ENCODE results near the gene HES4.
"Not testable (repeated sequence)": the region's sequence is repeated elsewhere in the genome, so short reads cannot be mapped to it uniquely, and the experiment has no call there.

Gene HES4

GRCh38 chr1:978835-979743 lies 20.8 kb downstream of the HES4 start:
- TF ChIP-seq CTCF (conservative IDR thresholded peaks at IDR 0.05; ENCODE audit: low read length) (no peak), EZH2phosphoT487 (IDR thresholded peaks at IDR 0.05; ENCODE audit: borderline replicate concordance) (no peak)
- peaks cover 4% of the 10 kb centered on the region for H3K4me1 ChIP-seq (ENCODE audit: insufficient read depth, low read length, poor library complexity, severe bottlenecking)
- H3F3A ChIP-seq (ENCODE audit: low read depth) = no peaks in the 10 kb centered on the region
- H3K4me3 ChIP-seq (ENCODE audit: low read length, poor library complexity, severe bottlenecking) = no peak overlapping the region
- H3K27me3 ChIP-seq (ENCODE audit: insufficient read depth, low read length, poor library complexity, severe bottlenecking) = no peaks in the 10 kb centered on the region
- no peak overlapping the region for H3K9ac ChIP-seq (ENCODE audit: low read depth, low read length, poor library complexity, severe bottlenecking)
- H3K9me2 ChIP-seq (replicated peaks; ENCODE audit: low read depth, low read length) = no peaks in the 10 kb centered on the region
- no peaks in the 10 kb centered on the region for H4K20me1 ChIP-seq (ENCODE audit: insufficient read depth, low read length, poor library complexity, severe bottlenecking)
- H3K4me2 ChIP-seq (ENCODE audit: low read depth, low read length, poor library complexity, severe bottlenecking) = no peak overlapping the region
- H3K36me3 ChIP-seq (ENCODE audit: insufficient read depth, low read length) = no peaks in the 10 kb centered on the region
- no peak overlapping the region for H2AFZ ChIP-seq (ENCODE audit: low read length)
- no peaks in the 10 kb centered on the region for H3K9me3 ChIP-seq (ENCODE audit: insufficient read depth, low read depth, low read length)
- H3K79me2 ChIP-seq (ENCODE audit: insufficient read depth, low read length) = no peaks in the 10 kb centered on the region

GRCh38 chr1:978069-978834 lies 21.6 kb downstream of the HES4 start:
- peaks cover 4% of the 10 kb centered on the region for H3K4me1 ChIP-seq (ENCODE audit: insufficient read depth, low read length, poor library complexity, severe bottlenecking)
- H3K9ac ChIP-seq (ENCODE audit: low read depth, low read length, poor library complexity, severe bottlenecking) = no peak overlapping the region
- H2AFZ ChIP-seq (ENCODE audit: low read length) = no peak overlapping the region
- no peaks in the 10 kb centered on the region for H4K20me1 ChIP-seq (ENCODE audit: insufficient read depth, low read length, poor library complexity, severe bottlenecking)
- H3F3A ChIP-seq (ENCODE audit: low read depth) = no peaks in the 10 kb centered on the region
- H3K4me3 ChIP-seq (ENCODE audit: low read length, poor library complexity, severe bottlenecking) = no peak overlapping the region
- H3K4me2 ChIP-seq (ENCODE audit: low read depth, low read length, poor library complexity, severe bottlenecking) = no peak overlapping the region
- TF ChIP-seq CTCF (conservative IDR thresholded peaks at IDR 0.05; ENCODE audit: low read length) = no peak
- no peak for TF ChIP-seq EZH2phosphoT487 (IDR thresholded peaks at IDR 0.05; ENCODE audit: borderline replicate concordance)
- no peaks in the 10 kb centered on the region for H3K9me3 ChIP-seq (ENCODE audit: insufficient read depth, low read depth, low read length)
- no peaks in the 10 kb centered on the region for H3K36me3 ChIP-seq (ENCODE audit: insufficient read depth, low read length)
- no peaks in the 10 kb centered on the region for H3K9me2 ChIP-seq (replicated peaks; ENCODE audit: low read depth, low read length)
- no peaks in the 10 kb centered on the region for H3K27me3 ChIP-seq (ENCODE audit: insufficient read depth, low read length, poor library complexity, severe bottlenecking)
- H3K79me2 ChIP-seq (ENCODE audit: insufficient read depth, low read length) = no peaks in the 10 kb centered on the region

DNA sequence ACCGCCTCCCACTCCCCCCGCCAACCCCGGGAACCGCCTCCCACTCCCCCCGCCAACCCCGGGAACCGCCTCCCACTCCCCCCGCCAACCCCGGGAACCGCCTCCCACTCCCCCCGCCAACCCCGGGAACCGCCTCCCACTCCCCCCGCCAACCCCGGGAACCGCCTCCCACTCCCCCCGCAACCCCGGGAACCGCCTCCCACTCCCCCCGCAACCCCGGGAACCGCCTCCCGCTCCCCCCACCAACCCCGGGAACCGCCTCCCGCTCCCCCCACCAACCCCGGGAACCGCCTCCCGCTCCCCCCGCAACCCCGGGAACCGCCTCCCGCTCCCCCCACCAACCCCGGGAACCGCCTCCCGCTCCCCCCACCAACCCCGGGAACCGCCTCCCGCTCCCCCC lies 23.1 kb downstream of the HES4 start:
- H3K9ac ChIP-seq (ENCODE audit: low read depth, low read length, poor library complexity, severe bottlenecking); H3K9me2 ChIP-seq (replicated peaks; ENCODE audit: low read depth, low read length); H4K20me1 ChIP-seq (ENCODE audit: insufficient read depth, low read length, poor library complexity, severe bottlenecking); H3K4me1 ChIP-seq (ENCODE audit: insufficient read depth, low read length, poor library complexity, severe bottlenecking); H3F3A ChIP-seq (ENCODE audit: low read depth); H3K36me3 ChIP-seq (ENCODE audit: insufficient read depth, low read length); H3K4me2 ChIP-seq (ENCODE audit: low read depth, low read length, poor library complexity, severe bottlenecking); H3K9me3 ChIP-seq (ENCODE audit: insufficient read depth, low read depth, low read length); H3K4me3 ChIP-seq (ENCODE audit: low read length, poor library complexity, severe bottlenecking); H3K79me2 ChIP-seq (ENCODE audit: insufficient read depth, low read length); H2AFZ ChIP-seq (ENCODE audit: low read length); H3K27me3 ChIP-seq (ENCODE audit: insufficient read depth, low read length, poor library complexity, severe bottlenecking): not testable (repeated sequence)
